ENCODE results near the gene MEI1.
"Not testable (repeated sequence)": the region's sequence is repeated elsewhere in the genome, so short reads cannot be mapped to it uniquely, and the experiment has no call there.

MEI1 gene

DNA sequence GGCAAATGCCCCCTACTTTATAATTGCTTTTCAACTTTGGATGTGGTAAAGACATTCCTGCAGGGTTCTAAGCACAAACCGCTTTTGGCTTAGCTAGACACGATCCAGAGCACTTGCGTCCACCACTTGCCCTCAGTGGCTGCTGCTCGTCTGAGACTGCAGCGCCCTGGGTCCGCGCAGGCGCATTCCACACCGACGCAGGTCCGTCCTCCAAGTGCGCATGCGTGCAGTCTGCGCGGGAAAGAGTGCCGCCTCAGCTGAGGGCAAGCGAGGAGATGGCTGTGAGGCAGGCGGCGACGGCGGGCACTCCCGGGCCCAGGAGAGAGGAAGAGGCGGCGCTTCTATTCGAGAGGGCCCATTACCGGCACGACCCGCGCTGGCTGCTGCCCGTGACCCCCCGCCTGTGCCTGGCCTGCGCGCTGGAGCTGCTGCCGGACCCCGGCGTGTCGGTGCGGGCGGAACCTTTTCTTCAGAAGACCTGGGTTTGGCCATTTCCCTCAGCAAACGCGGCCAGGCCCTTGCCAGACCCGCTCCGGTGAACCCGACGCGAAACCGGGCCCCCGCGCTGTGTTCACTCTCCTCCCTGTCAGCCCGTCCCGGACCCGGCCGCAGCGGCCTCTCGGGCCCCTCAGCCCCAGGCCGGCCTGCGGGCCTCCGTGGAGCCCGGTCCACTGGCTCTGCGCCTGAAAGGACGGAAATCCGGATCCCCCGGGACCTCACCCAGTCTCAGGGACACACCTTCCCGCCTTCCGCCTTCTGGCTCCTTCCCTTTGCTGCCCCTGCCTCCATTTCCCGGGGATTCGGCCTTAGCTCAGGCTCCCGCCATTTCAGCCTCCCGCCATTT is at the start of gene MEI1:
TSS of gene MEI1 (plus strand) at position 240 of the 844 bp plus-strand sequence. CDS start at position 276, 36 bp downstream.
- DNase-seq (ENCODE audit: low read depth in 2 of 2): peak; percentile 87 to 91

DNA sequence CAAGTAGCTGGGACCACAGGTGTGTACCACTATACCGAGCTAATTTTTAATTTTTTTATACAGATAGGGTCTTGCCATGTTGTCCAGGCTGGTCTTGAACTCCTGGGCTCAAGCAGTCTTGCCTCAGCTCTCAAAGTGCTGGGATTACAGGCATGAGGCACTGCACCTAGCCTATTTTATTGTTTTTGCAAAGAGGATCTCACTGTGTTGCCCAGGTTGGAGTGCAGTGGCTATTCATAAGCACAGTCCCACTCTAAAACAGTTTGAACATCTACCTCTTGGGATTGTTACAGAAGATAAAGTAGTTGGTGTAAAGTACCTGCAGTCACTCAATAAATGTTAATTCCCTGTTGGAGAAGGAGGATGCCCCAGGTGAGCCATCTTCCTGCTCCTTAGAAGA is 49.1 kb upstream of the MEI1 start:
- no peak for DNase-seq (ENCODE audit: low read depth in 2 of 2)

GRCh38 chr22:41650821-41651220 is 48.5 kb upstream of the MEI1 start:
- DNase-seq (ENCODE audit: low read depth in 2 of 2): no peak

DNA sequence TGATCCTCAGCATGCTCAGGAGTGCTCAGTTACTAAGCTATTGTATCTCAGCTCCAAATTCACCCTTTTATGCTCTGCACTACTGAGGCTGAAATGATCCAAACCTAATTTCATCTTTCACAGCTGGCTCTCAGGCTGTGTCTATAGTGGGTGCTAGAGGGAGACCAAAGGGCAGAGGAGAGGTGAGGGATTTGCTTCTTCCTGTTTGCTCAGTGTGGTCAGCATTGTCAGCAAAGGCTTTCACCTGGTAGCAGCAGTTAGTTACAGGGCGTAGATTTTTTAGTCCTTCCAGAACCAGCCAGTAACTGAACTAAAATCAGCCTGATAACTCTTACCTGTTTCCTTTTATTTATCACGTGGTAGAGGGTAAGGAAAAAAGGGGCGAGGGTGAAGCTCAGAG is 45.0 kb upstream of the MEI1 start:
- no peak for DNase-seq (ENCODE audit: low read depth in 2 of 2)

DNA sequence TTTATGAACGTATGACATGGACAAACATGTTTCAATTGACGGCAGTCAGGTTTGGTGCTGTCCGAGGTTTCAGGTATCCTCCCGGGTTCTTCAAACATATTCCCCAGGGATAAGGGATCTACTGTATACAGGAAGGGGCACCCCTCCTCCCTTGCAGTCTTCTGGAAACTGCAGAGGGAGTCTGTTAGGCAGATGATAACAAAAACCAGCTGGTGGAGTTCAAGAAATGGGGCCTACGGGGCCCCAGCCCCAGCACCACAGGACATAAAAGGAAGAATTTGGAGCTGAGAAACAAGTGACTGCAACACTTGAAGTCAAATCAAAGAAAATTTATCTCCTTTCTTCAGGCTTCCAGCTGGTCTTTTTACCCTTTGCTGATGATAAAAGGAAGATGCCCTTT is 42.7 kb upstream of the MEI1 start:
- no peak for DNase-seq (ENCODE audit: low read depth in 2 of 2)

- DNase-seq (ENCODE audit: low read depth in 2 of 2): no peak
These were observed 41.6 kb upstream of the MEI1 start for GRCh38 chr22:41657709-41658108.

- no peak for DNase-seq (ENCODE audit: low read depth in 2 of 2)
These were observed 40.4 kb upstream of the MEI1 start for GRCh38 chr22:41658869-41659268.

DNA sequence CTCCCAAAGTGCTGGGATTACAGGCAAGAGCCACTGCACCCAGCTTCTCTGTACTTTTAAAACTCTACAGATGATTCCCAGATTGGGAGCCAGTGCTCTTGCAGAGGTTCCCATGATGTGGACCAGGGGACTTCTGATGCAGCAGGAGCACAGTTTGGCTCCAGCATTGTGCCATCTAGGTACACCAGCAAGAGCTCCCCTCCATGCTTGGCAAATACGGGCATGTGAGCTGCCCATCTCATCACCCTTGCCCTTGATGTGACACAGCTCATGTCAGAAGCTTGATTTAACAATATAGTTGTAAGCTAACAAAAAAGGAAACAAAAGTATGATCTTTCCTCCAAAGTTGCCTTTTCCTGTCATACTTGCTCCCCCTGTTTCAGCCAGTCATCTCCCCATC is 39.4 kb upstream of the MEI1 start:
- DNase-seq (ENCODE audit: low read depth in 2 of 2): no peak

DNA sequence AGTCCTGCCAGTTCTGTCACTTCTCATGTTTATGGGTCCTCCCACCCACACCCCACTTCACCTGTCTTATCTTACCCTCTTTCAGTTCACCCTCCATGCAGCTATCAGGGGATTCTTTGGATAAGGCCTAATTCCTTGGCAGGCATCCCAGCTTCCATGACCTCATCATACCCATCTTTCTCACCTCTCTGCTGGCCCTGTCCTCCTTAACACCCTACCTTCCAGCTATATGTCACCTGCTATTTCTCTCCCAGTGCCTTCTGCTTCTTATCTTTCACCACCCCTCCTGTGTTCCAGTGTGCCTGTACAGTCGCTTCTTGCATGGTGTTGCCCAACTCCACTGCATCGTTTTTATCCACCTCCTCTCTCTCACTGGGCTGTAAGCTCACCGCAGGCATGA is 38.9 kb upstream of the MEI1 start:
- no peak for DNase-seq (ENCODE audit: low read depth in 2 of 2)

GRCh38 chr22:41661088-41661487 is 38.2 kb upstream of the MEI1 start:
- no peak for DNase-seq (ENCODE audit: low read depth in 2 of 2)

- no peak for DNase-seq (ENCODE audit: low read depth in 2 of 2)
These were observed 37.6 kb upstream of the MEI1 start for GRCh38 chr22:41661713-41662112.

GRCh38 chr22:41663594-41663993 is 35.7 kb upstream of the MEI1 start:
- not testable (repeated sequence) for DNase-seq (ENCODE audit: low read depth in 2 of 2)

DNA sequence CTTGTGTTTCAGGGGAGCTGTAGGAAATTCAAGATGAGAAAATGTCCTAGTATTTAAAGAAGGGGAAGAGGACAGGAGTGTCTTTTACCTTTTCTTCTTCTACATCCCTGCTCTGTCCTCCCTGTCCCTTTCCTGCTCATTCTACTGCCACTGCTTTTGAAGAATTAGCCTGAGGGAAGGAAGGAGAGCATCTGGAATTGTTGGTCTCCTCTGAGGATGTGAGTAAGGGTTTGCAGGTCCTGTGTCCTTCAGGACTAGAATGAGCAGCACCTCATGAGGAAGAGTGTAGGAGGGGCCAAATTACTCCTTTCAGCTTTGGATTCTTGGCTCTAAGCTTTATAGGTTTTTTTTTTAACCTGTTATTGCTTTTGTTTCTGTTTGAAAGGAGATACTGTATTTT is 34.8 kb upstream of the MEI1 start:
- DNase-seq (ENCODE audit: low read depth in 2 of 2): no peak

DNA sequence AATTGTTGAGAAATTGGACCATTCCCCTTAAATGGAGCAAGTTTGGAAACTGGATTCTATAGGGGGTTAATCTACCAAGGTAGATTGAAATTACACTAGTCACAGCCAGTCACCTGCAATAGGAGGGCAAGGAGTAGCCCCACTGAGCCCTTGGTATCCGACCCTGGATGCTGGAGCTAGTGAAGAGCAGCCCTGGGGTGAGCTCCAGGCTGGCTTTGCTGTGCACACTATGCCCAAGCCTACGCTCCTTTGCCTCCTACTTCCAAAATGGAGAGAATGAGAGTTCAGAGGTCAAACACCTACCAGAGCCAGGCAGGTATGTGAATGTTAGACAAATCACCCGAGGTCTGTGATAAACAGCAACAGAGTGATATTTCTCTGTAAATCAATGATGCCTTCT is 34.4 kb upstream of the MEI1 start:
- DNase-seq (ENCODE audit: low read depth in 2 of 2): no peak

GRCh38 chr22:41668971-41669911 is 30.1 kb upstream of the MEI1 start:
- DNase-seq (ENCODE audit: low read depth in 2 of 2): no peak

DNA sequence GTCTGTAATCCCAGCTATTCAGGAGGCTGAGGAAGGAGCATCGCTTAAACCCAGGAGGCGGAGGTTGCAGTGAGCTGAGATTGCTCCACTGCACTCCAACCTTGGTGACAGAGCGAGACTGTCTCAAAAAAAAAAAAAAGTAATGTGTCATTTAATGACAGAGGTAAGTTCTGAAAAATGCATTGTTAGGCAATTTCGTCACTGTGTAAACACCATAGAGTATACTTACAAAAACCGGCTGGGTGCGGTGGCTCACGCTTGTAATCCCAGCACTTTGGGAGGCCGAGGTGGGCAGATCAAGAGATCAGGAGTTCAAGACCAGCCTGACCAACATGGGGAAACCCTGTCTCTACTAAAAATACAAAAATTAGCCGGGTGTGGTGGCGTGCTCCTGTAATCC is 27.2 kb upstream of the MEI1 start:
- not testable (repeated sequence) for DNase-seq (ENCODE audit: low read depth in 2 of 2)

DNA sequence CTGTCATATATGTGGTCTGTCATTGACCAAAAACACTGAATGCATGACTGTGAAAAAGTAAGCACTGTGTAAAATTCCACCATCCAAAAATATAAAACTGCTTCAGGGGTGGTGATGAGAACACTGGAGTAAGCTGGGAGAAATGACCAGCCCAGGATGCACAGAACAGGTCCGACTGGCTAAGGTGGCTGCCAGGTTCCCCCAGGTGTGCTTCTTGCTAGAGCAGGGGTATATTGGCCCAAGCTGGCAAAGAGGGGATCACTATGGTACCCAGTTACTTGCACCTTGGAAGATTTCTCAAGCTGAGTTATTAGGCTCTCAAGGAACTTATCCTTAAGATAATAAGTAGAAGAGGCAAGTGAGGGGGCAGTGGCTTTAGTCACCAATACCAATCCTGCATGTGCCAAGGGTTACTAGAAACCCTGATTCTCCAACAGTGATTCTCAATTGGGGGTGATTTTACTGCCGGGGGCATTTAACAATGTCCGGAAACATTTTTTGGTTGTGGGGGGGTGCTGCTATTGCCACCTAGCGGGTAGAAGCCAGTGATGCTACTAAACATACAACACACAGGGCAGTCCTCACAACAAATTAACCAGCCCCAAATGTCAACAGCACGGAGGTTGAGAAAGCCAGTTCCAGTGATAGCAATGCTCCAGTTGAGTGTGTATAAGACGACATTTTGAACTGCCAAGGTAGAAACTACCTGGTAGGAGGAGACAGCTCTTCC is 26.4 kb upstream of the MEI1 start:
- DNase-seq (ENCODE audit: low read depth in 2 of 2): no peak

DNA sequence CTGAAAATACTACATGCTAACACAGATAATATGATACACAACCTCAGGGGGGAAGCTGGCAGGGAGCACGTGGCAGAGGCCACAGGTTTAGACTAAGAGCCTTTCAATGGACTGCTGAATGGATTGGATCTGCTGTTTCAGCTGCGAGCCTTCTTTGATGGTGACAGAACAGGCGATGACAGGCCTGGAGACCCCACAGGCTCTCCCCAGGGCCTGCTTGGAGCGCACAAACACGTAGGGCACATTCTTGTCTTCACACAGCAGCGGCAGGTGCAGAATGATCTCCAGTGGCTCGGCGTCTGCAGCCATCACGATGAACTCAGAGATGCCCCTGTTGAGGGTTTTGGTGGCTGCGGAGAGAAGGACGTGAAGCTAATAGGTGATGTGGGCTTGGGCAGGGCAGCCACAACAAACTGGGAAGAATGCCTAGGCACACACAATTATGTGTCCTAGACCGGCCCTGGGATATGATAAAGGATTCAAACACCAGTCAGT is 24.4 kb upstream of the MEI1 start:
- DNase-seq (ENCODE audit: low read depth in 2 of 2): no peak

- no peak for DNase-seq (ENCODE audit: low read depth in 2 of 2)
These were observed 23.2 kb upstream of the MEI1 start for GRCh38 chr22:41676134-41676533.

DNA sequence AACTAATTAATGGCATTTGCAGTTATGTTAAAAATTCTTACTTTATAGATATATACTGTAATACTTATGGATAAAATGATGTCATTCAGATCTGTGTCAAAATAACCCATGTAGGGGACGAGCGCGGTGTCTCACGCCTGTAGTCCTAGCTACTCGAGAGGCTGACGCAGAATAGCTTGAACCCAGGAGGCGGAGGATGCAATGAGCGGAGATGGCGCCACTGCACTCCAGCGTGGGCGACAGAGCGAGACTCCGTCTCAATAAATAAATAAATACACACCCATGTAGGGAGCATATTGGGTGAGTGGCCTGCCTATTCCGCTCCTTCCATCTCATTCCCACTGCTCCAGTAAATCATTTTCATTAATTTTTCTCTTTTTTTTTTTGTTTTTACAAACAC is 17.7 kb upstream of the MEI1 start:
- no peak for DNase-seq (ENCODE audit: low read depth in 2 of 2)

DNA sequence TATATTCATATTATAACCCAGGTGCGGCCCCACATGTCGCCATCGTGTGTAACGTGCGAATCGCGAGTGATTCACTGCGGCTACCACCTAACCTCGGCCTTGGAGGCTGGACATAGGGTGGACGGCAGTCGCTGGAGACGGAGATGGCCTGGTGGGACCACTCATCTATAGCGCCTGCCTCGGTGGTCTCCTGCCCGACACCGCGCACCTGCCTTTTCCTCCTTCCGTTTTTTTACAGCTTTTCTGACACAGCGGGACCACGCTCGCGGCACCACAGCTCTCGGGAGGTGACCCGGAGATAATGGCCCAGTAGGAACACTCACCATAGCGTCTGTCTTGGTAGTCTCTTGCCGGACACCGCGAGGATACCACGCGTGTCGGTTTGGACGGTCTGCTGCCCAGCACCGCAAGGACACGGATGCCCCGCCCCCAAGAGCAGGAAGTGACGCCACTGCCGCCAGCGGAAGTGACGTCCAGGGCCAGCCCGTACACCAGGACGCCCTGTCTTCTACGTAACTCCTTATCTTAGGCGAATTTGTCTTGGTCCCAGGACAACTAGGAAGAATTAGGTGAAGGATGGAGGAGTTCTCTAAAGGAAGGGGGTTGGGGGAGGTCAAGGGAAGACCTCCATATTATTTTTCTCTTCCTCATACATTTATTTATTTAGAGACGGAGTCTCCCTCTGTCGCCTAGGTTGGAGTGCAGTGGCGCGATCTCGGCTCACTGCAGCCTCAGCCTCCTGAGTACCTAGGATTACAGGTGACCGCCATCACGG is 17.1 kb upstream of the MEI1 start:
- peak; percentile 65 to 75 for DNase-seq (ENCODE audit: low read depth in 2 of 2)
